ENCODE data around the gene STEAP4. TPM values are rescaled to one million over a fixed set of nuclear protein-coding genes. Genes with fewer than 3 reads are reported as not detected.

Gene STEAP4
- total and polyA plus RNA-seq, 9 of the 15 experiments (the other 6 are each of a cell fraction or from before 2014, with no cell fraction given) = 0.07 TPM; not detected in 8

DNA sequence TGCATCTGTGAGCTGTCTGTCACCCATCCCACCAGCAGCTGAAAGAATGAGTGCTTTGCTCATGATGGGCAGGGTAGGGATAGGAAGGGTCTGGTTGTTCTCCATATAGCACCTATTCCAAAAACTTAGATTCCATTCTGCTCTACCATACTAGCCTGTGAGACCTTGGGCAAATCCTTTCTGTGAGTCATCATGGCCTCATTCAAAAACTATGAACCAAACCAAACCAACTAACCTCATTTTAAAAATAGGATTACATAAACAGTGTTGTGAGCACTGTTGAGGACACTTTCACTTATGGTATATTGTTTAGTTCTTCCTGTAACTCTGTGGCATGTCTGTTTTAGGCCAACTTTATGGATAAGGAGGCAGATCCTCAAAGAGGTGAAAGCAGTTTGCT, 30.9 kb upstream of the STEAP4 start:
- BruUV-seq (replicated peaks) = no TSS peak
- no peak overlapping the region for H3K9ac ChIP-seq (ENCODE audit: insufficient read depth in 1 of 2, low read depth in 2 of 2, low read length in 2 of 2)
- intact Hi-C loops (cut with micrococcal nuclease) = no loop called here
- no peak overlapping the region for H3K4me2 ChIP-seq (ENCODE audit: insufficient read depth, low read length)
- H2AFZ ChIP-seq (ENCODE audit: low read depth, low read length) = no peak overlapping the region
- H3K79me2 ChIP-seq (ENCODE audit: control insufficient read depth, insufficient read depth, low read length) = no peaks in the 10 kb centered on the region
- H3K4me3 ChIP-seq = no peak overlapping the region
- TF ChIP-seq NFRKB (IDR thresholded peaks at IDR 0.05; ENCODE audit: low read depth) (no peak), ZNF316 (IDR thresholded peaks at IDR 0.05) (no peak), MYC (IDR thresholded peaks at IDR 0.05; ENCODE audit: low read depth, low read length) (no peak), MYC (CRISPR knock-in tag; IDR thresholded peaks at IDR 0.05; ENCODE audit: borderline replicate concordance, low read depth) (no peak)
- CTCF ChIA-PET (ENCODE audit: low intra/inter-chr PET ratio) = interaction anchor here (0.6 kb wide), 1 partner anchor 1088 kb away, joined by 5 read pairs; no protein-coding TSS in a partner anchor
- in situ Hi-C loops (cut with MboI) = no loop called here
- H3K4me1 ChIP-seq (replicated peaks in 1 of 2; ENCODE audit: control insufficient read depth in 2 of 2, insufficient read depth in 2 of 2, low read length in 2 of 2) = no peaks in the 10 kb centered on the region
- no peaks in the 10 kb centered on the region for H3K9me3 ChIP-seq (replicated peaks; ENCODE audit: control insufficient read depth, insufficient read depth, low read depth, low read length)
- H3K27ac ChIP-seq (ENCODE audit: extremely low read depth, low read depth, low read length) = no peak overlapping the region
- DNase-seq (ENCODE audit: extremely low read depth in 1 of 4, low spot score in 3 of 4) (no peak), FAIRE-seq (no peak), ATAC-seq (no peak)
- H3K36me3 ChIP-seq (ENCODE audit: control insufficient read depth, insufficient read depth, low read length) = no peaks in the 10 kb centered on the region
- no peaks in the 10 kb centered on the region for H3K27me3 ChIP-seq (ENCODE audit: control insufficient read depth in 2 of 2, insufficient read depth in 2 of 2, low read length in 2 of 2)
- POLR2A ChIA-PET = no interaction called here
- no peaks in the 10 kb centered on the region for H4K20me1 ChIP-seq (replicated peaks; ENCODE audit: control insufficient read depth, insufficient read depth, low read length)
- no peaks in the 10 kb centered on the region for H3K9me1 ChIP-seq (ENCODE audit: control insufficient read depth, insufficient read depth, low read length)

DNA sequence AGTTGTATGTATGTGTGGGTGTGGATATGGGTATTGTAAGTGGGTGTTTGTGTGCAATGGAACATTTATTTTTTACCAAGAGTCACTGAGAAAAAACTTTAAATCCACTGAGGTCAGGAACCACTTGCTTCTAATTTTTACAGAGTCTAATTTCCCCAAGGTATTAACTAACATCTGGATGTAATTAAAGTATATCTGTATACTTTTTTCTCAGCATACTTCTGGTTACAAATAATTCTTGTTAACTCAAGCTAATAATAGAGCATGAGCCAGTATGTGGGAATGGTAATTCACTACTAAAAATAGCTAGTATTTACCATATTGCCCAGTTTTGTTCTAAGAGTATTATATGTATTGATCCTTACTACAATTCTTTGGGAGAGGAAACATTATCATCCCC, 24.6 kb upstream of the STEAP4 start:
- H3K4me3 ChIP-seq = no peak overlapping the region
- H3K27me3 ChIP-seq (ENCODE audit: control insufficient read depth in 2 of 2, insufficient read depth in 2 of 2, low read length in 2 of 2) = no peaks in the 10 kb centered on the region
- H3K4me1 ChIP-seq (replicated peaks in 1 of 2; ENCODE audit: control insufficient read depth in 2 of 2, insufficient read depth in 2 of 2, low read length in 2 of 2) = no peaks in the 10 kb centered on the region
- in situ Hi-C loops (cut with MboI) (no loop called here), intact Hi-C loops (cut with micrococcal nuclease) (no loop called here)
- ATAC-seq (no peak), DNase-seq (ENCODE audit: extremely low read depth in 1 of 4, low spot score in 3 of 4) (no peak), FAIRE-seq (no peak)
- H3K9me3 ChIP-seq (replicated peaks; ENCODE audit: control insufficient read depth, insufficient read depth, low read depth, low read length) = no peaks in the 10 kb centered on the region
- no peaks in the 10 kb centered on the region for H3K79me2 ChIP-seq (ENCODE audit: control insufficient read depth, insufficient read depth, low read length)
- no peak overlapping the region for H3K9ac ChIP-seq (ENCODE audit: insufficient read depth in 1 of 2, low read depth in 2 of 2, low read length in 2 of 2)
- ChIA-PET CTCF (ENCODE audit: low intra/inter-chr PET ratio) (no interaction called here), POLR2A (interaction anchor here (0.9 kb wide), 1 partner anchor 24 kb away, joined by 3 read pairs; the partner anchor contains the start of gene STEAP4)
- no peaks in the 10 kb centered on the region for H4K20me1 ChIP-seq (replicated peaks; ENCODE audit: control insufficient read depth, insufficient read depth, low read length)
- no peak overlapping the region for H2AFZ ChIP-seq (ENCODE audit: low read depth, low read length)
- no TSS peak for BruUV-seq (replicated peaks)
- H3K36me3 ChIP-seq (ENCODE audit: control insufficient read depth, insufficient read depth, low read length) = no peaks in the 10 kb centered on the region
- no peak overlapping the region for H3K27ac ChIP-seq (ENCODE audit: extremely low read depth, low read depth, low read length)
- no peak overlapping the region for H3K4me2 ChIP-seq (ENCODE audit: insufficient read depth, low read length)
- no peaks in the 10 kb centered on the region for H3K9me1 ChIP-seq (ENCODE audit: control insufficient read depth, insufficient read depth, low read length)
- TF ChIP-seq ZNF431 (CRISPR knock-in tag; IDR thresholded peaks at IDR 0.05) = no peak
- TF ChIP-seq, protein P1, sequence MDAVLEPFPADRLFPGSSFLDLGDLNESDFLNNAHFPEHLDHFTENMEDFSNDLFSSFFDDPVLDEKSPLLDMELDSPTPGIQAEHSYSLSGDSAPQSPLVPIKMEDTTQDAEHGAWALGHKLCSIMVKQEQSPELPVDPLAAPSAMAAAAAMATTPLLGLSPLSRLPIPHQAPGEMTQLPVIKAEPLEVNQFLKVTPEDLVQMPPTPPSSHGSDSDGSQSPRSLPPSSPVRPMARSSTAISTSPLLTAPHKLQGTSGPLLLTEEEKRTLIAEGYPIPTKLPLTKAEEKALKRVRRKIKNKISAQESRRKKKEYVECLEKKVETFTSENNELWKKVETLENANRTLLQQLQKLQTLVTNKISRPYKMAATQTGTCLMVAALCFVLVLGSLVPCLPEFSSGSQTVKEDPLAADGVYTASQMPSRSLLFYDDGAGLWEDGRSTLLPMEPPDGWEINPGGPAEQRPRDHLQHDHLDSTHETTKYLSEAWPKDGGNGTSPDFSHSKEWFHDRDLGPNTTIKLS (IDR thresholded peaks at IDR 0.05; ENCODE audit: borderline replicate concordance, low read depth) = no peak
- no peak for TF ChIP-seq HNRNPLL (IDR thresholded peaks at IDR 0.05; ENCODE audit: low read depth, low read length, poor library complexity, severe bottlenecking)
- TF ChIP-seq TAL1 (IDR thresholded peaks at IDR 0.05) = no peak
- TF ChIP-seq HDGF (IDR thresholded peaks at IDR 0.05) = no peak
- TF ChIP-seq ETV6 (IDR thresholded peaks at IDR 0.05; ENCODE audit: borderline replicate concordance in 1 of 2, low read depth in 2 of 2, low read length in 1 of 2) = no peak
- no peak for TF ChIP-seq ETV6 (CRISPR knock-in tag; IDR thresholded peaks at IDR 0.05; ENCODE audit: borderline replicate concordance)
- TF ChIP-seq, protein P2, sequence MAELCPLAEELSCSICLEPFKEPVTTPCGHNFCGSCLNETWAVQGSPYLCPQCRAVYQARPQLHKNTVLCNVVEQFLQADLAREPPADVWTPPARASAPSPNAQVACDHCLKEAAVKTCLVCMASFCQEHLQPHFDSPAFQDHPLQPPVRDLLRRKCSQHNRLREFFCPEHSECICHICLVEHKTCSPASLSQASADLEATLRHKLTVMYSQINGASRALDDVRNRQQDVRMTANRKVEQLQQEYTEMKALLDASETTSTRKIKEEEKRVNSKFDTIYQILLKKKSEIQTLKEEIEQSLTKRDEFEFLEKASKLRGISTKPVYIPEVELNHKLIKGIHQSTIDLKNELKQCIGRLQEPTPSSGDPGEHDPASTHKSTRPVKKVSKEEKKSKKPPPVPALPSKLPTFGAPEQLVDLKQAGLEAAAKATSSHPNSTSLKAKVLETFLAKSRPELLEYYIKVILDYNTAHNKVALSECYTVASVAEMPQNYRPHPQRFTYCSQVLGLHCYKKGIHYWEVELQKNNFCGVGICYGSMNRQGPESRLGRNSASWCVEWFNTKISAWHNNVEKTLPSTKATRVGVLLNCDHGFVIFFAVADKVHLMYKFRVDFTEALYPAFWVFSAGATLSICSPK (IDR thresholded peaks at IDR 0.05; ENCODE audit: borderline replicate concordance) = no peak
- no peak for TF ChIP-seq RAD21 (CRISPR knock-in tag; conservative IDR thresholded peaks at IDR 0.05 in 1 of 2, IDR thresholded peaks at IDR 0.05 in 1 of 2)
- TF ChIP-seq, protein P3, sequence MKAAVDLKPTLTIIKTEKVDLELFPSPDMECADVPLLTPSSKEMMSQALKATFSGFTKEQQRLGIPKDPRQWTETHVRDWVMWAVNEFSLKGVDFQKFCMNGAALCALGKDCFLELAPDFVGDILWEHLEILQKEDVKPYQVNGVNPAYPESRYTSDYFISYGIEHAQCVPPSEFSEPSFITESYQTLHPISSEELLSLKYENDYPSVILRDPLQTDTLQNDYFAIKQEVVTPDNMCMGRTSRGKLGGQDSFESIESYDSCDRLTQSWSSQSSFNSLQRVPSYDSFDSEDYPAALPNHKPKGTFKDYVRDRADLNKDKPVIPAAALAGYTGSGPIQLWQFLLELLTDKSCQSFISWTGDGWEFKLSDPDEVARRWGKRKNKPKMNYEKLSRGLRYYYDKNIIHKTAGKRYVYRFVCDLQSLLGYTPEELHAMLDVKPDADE (conservative IDR thresholded peaks at IDR 0.05; ENCODE audit: control insufficient read depth, low read depth, low read length) = no peak
